ENCODE results near the gene MAML2.

DNA sequence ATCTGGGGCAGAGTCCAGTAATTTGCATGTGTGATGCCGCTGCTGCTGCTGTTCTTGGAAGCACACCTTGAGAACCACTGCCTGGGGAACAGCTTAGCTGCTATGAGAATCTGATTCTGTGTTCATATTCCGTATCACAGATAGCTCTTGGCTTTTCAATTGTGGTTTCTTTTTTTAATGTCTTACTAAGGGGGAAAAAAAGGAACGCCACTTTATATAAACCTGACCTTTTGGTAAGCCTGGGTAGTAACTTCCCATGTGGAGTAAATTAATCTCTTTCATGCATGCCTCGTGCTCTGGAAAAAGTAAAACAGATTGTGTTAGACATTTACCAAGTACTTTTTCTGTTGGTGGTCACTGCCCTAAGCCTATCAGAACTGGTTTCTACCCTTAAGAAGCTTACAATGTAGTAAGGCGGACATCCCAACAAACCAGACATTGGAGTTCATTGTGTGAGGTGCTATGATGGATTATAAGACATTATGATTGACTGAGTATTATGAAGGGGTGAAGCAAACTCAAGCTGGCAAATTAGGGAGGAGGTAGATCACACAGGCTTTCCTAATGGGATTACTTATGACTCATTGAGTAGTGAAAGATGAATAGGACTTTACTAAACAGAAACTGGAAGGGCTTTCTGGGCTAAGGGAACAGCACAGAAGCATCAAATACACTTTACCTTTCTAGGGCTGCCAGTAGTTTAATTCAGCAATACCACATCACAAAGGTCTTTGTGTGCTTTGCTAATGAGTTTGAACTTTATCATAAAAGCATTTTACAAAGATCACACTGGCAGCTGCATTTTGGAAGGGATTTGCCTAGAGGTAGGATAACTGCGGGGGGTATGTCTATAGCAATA lies 64.7 kb downstream of the MAML2 start:
- TF ChIP-seq, protein P1, sequence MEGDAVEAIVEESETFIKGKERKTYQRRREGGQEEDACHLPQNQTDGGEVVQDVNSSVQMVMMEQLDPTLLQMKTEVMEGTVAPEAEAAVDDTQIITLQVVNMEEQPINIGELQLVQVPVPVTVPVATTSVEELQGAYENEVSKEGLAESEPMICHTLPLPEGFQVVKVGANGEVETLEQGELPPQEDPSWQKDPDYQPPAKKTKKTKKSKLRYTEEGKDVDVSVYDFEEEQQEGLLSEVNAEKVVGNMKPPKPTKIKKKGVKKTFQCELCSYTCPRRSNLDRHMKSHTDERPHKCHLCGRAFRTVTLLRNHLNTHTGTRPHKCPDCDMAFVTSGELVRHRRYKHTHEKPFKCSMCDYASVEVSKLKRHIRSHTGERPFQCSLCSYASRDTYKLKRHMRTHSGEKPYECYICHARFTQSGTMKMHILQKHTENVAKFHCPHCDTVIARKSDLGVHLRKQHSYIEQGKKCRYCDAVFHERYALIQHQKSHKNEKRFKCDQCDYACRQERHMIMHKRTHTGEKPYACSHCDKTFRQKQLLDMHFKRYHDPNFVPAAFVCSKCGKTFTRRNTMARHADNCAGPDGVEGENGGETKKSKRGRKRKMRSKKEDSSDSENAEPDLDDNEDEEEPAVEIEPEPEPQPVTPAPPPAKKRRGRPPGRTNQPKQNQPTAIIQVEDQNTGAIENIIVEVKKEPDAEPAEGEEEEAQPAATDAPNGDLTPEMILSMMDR (IDR thresholded peaks at IDR 0.05; ENCODE audit: control extremely low read depth in 1 of 3, insufficient read depth in 1 of 3, low read depth in 1 of 3, low read length in 3 of 3), result no peak
- TF ChIP-seq TAF1 (IDR thresholded peaks at IDR 0.05; ENCODE audit: low read depth, low read length) (no peak), EZH2 (IDR thresholded peaks at IDR 0.05; ENCODE audit: low read depth, low read length, severe bottlenecking) (no peak), POLR2AphosphoS5 (IDR thresholded peaks at IDR 0.05; ENCODE audit: low read depth, low read length) (no peak), EP300 (IDR thresholded peaks at IDR 0.05; ENCODE audit: borderline replicate concordance in 1 of 2, low read depth in 2 of 2, low read length in 2 of 2) (no peak), ASH2L (IDR thresholded peaks at IDR 0.05; ENCODE audit: low read length) (no peak), HDAC6 (IDR thresholded peaks at IDR 0.05; ENCODE audit: low read depth, low read length) (no peak), BACH1 (IDR thresholded peaks at IDR 0.05; ENCODE audit: low read length) (no peak), SP2 (IDR thresholded peaks at IDR 0.05; ENCODE audit: low read length) (no peak), JUND (IDR thresholded peaks at IDR 0.05; ENCODE audit: low read length) (no peak), CEBPB (IDR thresholded peaks at IDR 0.05; ENCODE audit: low read depth, low read length) (no peak)
- TF ChIP-seq, protein P2, sequence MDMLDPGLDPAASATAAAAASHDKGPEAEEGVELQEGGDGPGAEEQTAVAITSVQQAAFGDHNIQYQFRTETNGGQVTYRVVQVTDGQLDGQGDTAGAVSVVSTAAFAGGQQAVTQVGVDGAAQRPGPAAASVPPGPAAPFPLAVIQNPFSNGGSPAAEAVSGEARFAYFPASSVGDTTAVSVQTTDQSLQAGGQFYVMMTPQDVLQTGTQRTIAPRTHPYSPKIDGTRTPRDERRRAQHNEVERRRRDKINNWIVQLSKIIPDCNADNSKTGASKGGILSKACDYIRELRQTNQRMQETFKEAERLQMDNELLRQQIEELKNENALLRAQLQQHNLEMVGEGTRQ (IDR thresholded peaks at IDR 0.05; ENCODE audit: low read length), result no peak
- TF ChIP-seq, protein P3, sequence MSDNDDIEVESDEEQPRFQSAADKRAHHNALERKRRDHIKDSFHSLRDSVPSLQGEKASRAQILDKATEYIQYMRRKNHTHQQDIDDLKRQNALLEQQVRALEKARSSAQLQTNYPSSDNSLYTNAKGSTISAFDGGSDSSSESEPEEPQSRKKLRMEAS (IDR thresholded peaks at IDR 0.05), result no peak
- TF ChIP-seq, protein P4, sequence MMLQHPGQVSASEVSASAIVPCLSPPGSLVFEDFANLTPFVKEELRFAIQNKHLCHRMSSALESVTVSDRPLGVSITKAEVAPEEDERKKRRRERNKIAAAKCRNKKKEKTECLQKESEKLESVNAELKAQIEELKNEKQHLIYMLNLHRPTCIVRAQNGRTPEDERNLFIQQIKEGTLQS (IDR thresholded peaks at IDR 0.05; ENCODE audit: insufficient read depth, low read depth, low read length), result no peak
